Suprapubic skin (tissue), 3 donors: ENCODE measurements around the gene LIMS2.

Experiments
- CTCF ChIP-seq, 2 donors: fragments of 200-600 bp in 1 of 2; fragments of 450-650 bp in 1 of 2; sonication (generic) in 1 of 2; IDR thresholded peaks; one replicate each; pipeline ENCODE4 v1.5.1; 2016 to 2019; ENCODE audit warnings: antibody characterized with exemption in 2 of 2, mild to moderate bottlenecking in 1 of 2, moderate library complexity in 1 of 2
- EP300 ChIP-seq: sonication (generic); formaldehyde crosslinking; IDR thresholded peaks from one replicate; pipeline ENCODE4 v1.6.1; 2017; ENCODE audit warnings: antibody characterized with exemption
- POLR2A ChIP-seq, 2 donors: fragments of 450-650 bp; IDR thresholded peaks; one replicate each; pipeline ENCODE4 v1.6.1; 2017; ENCODE audit warnings: antibody characterized with exemption in 2 of 2, mild to moderate bottlenecking in 2 of 2, moderate library complexity in 2 of 2

- TF ChIP-seq CTCF (IDR thresholded peaks at IDR 0.05) (no peak), POLR2A (IDR thresholded peaks at IDR 0.05) (no peak), EP300 (no peak)
Observed at GRCh38 chr2:127608061-127609030, 67.0 kb downstream of the LIMS2 start.
